GM10248 (cell line): ENCODE measurements around the gene AGRN.

ENCODE experiments used
- CTCF ChIA-PET: fragments of 300-600 bp; sonication (Branson Sonifier 250); formaldehyde crosslinking; extraction: SDS; loops from one replicate; lab custom pipeline; 2021; ENCODE audit warnings: antibody characterized with exemption; lab: Yijun Ruan, JAX
- POLR2A ChIA-PET: fragments of 350-650 bp; sonication (Branson Sonifier 250); formaldehyde crosslinking; extraction: SDS; loops from one replicate; lab custom pipeline; 2020; ENCODE audit warnings: antibody characterized with exemption; lab: Yijun Ruan, JAX
- DNase-seq: peaks from one replicate; pipeline ENCODE4 v3.0.0; 2012; ENCODE audit errors: extremely low spot score
- TF ChIP-seq, protein P1 (sequence below): IDR thresholded peaks from 2 replicates; pipeline ENCODE4 v1.5.1; 2012; ENCODE audit warnings: mild to moderate bottlenecking, low read depth; ENCODE audit errors: extremely low read depth, missing control alignments, control extremely low read depth

AGRN gene

GRCh38 chr1:1020000-1020404 lies at the start of gene AGRN:
Gene AGRN (plus strand): TSS chr1:1020120. CDS start chr1:1020173, 53 bp downstream.
- TF ChIP-seq, protein P1, sequence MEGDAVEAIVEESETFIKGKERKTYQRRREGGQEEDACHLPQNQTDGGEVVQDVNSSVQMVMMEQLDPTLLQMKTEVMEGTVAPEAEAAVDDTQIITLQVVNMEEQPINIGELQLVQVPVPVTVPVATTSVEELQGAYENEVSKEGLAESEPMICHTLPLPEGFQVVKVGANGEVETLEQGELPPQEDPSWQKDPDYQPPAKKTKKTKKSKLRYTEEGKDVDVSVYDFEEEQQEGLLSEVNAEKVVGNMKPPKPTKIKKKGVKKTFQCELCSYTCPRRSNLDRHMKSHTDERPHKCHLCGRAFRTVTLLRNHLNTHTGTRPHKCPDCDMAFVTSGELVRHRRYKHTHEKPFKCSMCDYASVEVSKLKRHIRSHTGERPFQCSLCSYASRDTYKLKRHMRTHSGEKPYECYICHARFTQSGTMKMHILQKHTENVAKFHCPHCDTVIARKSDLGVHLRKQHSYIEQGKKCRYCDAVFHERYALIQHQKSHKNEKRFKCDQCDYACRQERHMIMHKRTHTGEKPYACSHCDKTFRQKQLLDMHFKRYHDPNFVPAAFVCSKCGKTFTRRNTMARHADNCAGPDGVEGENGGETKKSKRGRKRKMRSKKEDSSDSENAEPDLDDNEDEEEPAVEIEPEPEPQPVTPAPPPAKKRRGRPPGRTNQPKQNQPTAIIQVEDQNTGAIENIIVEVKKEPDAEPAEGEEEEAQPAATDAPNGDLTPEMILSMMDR = no peak
- POLR2A ChIA-PET = no interaction called here

DNA sequence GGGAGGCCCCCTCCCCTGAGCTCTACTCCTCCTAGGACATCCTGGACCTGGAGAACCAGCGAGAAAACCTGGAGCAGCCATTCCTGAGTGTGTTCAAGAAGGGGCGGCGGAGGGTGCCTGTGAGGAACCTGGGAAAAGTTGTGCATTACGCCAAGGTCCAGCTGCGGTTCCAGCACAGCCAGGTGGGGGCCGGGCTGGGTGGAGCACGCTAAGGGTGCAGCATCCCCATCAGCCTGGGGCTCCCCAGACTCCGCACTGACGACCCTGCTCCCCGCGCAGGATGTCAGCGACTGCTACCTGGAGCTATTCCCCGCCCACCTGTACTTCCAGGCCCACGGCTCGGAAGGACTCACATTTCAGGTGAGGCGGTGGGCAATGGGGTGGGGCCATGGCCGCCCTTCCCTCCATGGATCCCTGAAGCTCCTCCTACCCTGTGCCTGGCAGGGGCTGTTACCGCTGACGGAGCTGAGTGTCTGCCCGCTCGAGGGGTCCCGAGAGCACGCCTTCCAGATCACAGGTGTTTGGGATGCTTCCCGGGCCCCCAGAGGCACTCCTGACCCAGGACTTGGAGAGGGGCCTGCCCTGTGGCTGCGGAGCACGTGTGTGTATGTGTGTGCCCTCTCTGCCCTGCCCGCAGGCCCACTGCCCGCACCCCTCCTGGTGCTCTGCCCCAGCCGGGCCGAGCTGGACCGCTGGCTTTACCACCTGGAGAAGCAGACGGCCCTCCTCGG lies 49.5 kb upstream of the AGRN start:
- CTCF ChIA-PET = interaction anchor here (0.8 to 1.8 kb wide), 3 partner anchors 13 to 65 kb away, joined by 3 to 8 read pairs (median 6); no protein-coding TSS in a partner anchor
- no peak for DNase-seq
- POLR2A ChIA-PET = no interaction called here
- TF ChIP-seq, protein P1 = no peak

More at GRCh38 chr1:1020000-1020404, at the start of gene AGRN:
- peak; percentile 79 for DNase-seq
- CTCF ChIA-PET = interaction anchor here (1.3 to 3.9 kb wide), 8 partner anchors 12 to 44 kb away, joined by 4 to 26 read pairs (median 6); partner anchors contain the start of gene PERM1

DNA sequence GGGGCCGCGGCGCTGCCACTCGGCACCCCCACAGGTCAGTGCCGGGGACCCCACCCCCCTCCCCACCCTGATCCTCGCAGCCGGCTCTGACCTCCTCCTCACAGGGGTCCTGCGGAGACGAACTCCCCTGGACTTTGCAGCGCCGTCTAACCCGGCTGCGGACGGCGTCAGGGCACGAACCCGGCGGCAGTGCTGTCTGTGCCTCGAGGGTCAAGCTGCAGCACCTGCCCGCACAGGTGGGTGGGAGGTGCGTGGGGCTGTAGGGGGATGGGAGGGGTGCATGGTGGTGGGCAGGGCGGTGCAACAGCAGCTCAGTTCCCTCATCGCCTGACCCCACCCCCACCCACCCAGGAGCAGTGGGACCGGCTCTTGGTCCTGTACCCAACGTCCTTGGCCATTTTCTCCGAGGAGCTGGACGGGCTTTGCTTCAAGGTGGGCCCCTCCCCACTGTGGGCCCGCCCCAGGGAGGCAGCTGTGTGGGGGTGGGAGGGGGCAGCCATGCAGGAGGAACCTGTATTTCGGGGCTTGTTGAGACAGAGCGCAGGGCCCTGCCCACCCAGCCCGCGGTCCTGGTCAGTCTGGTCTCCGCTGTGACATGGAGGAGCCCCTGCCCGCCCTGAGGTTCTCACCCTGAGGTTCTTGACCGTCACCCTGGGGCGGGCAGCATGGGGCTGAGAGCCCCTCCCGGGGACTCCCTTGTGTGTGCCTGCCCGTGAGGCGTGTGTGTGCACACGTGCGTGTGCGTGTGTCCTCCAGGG lies 48.8 kb upstream of the AGRN start:
- TF ChIP-seq, protein P1 = no peak
- CTCF ChIA-PET = interaction anchor here (1.4 to 1.8 kb wide), 3 partner anchors 12 to 151 kb away, joined by 4 to 8 read pairs (median 6); no protein-coding TSS in a partner anchor
- POLR2A ChIA-PET = no interaction called here
- no peak for DNase-seq

- ChIA-PET POLR2A (no interaction called here), CTCF (interaction anchor here (1.4 to 1.8 kb wide), 4 partner anchors 11 to 151 kb away, joined by 3 to 8 read pairs (median 5); no protein-coding TSS in a partner anchor)
- DNase-seq = no peak
- TF ChIP-seq, protein P1 = no peak
These were observed 48.0 kb upstream of the AGRN start for GRCh38 chr1:971751-972506.

- ChIA-PET POLR2A (no interaction called here), CTCF (interaction anchor here (1.4 to 1.8 kb wide), 3 partner anchors 10 to 150 kb away, joined by 3 to 6 read pairs (median 4); no protein-coding TSS in a partner anchor)
- DNase-seq = no peak
- TF ChIP-seq, protein P1 = no peak
These were observed 47.0 kb upstream of the AGRN start for GRCh38 chr1:972726-973458.
